ENCODE data around the gene ISOC2. TPM values are rescaled to one million over a fixed set of nuclear protein-coding genes. Genes with fewer than 3 reads are reported as not detected.
A peak's percentile ranks its signal among the peaks of the same experiment; 100 is the strongest.

Gene ISOC2
- total and polyA plus RNA-seq, 9 of the 15 experiments (the other 6 are each of a cell fraction or from before 2014, with no cell fraction given), result 1.2 to 229 (median 58.3) TPM

DNA sequence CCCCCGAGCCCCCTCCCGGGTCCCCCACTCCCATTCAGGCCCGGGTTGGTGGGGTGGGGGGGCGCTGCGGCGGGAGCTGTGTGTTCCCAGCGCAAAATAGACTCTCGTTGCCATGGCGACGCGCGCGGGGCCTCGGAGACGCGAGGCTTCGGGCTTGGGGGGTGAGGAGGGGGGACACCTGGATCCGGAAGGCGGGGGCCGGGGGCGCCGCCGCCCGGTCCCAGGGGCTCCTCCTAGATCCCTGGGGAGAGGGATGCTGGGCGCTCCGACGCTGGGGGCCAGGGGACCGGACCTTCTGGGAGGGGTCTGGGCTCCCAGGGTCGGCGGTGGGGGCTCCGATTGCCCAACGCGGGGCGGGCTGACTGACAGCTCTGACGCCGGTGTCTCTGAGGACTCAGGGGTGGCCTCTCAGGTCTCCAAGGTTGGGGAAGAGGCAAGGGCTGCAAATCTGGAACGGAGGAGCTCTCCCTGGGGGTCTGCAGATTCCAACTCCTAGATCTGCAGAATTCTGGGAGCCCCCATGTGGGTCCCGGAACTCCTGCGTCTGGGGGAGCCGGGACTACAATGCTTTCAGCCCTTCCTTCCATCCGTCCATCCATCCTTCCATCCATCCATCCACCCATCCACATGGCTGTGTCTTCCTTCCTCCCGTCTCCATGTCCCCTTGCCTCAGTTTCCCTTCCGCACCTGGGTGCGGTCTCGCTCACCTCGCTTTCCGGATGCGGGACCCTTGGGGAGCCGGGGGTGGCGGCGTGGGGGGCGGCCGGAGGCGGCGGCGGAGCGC, 9.3 kb downstream of the ISOC2 start (continued):
- TF ChIP-seq, protein P1, sequence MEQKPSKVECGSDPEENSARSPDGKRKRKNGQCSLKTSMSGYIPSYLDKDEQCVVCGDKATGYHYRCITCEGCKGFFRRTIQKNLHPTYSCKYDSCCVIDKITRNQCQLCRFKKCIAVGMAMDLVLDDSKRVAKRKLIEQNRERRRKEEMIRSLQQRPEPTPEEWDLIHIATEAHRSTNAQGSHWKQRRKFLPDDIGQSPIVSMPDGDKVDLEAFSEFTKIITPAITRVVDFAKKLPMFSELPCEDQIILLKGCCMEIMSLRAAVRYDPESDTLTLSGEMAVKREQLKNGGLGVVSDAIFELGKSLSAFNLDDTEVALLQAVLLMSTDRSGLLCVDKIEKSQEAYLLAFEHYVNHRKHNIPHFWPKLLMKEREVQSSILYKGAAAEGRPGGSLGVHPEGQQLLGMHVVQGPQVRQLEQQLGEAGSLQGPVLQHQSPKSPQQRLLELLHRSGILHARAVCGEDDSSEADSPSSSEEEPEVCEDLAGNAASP (IDR thresholded peaks at IDR 0.05), result no peak
- TF ChIP-seq, protein P2, sequence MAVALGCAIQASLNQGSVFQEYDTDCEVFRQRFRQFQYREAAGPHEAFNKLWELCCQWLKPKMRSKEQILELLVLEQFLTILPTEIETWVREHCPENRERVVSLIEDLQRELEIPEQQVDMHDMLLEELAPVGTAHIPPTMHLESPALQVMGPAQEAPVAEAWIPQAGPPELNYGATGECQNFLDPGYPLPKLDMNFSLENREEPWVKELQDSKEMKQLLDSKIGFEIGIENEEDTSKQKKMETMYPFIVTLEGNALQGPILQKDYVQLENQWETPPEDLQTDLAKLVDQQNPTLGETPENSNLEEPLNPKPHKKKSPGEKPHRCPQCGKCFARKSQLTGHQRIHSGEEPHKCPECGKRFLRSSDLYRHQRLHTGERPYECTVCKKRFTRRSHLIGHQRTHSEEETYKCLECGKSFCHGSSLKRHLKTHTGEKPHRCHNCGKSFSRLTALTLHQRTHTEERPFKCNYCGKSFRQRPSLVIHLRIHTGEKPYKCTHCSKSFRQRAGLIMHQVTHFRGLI (CRISPR knock-in tag; IDR thresholded peaks at IDR 0.05), result no peak
- no peak for TF ChIP-seq CBFA2T2 (conservative IDR thresholded peaks at IDR 0.05)

DNA sequence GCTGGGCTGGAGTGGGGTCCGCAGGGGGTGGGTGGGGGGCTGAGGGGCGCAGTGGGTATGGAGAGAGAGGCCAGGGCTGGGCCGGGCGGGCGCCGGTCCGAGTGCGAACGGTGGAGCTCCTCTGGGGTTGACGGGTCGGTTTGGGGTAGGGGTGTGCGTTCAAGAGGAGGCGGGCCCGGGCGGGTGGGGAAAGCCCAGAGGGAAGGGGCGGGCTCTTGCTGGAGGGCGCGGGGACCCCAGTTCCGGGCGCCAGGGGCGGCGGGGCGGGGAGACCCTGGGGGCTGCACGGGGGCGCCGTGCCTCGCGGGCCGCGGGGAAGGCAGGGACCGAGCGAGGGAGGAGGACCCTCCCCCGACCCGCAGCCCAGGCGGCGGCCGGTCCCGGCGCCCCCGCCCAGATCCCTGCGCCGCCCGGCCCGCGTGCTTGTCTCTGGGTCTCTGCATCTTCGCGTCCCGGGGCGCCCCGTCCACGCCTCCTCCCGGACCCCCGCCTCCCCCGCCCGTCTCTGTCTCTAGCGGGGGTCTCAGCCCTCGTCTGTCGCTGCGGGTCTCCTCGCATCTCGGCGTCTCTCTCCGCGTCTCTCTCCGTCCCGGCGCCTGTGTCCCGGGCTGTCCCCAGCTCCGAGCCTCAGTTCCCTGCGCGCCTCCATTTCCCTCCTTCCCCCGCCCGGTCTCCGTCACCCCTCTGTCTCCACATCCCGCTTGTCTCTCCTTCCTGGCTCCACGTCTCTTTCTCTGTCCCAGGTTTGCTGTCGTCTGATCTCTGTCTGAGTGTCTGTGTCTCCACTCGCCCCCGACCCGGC, 10.1 kb downstream of the ISOC2 start:
- DNase-seq (ENCODE audit: extremely low read depth in 1 of 4, low spot score in 3 of 4) (peak in 3 of 4 experiments; percentile 28 to 48 (median 44)), FAIRE-seq (no peak), ATAC-seq (no peak)
- Histone ChIP-seq H3K4me3 (no peak overlapping the region; the same call in 1 of the 2 replicates), H3K79me2 (ENCODE audit: control insufficient read depth, insufficient read depth, low read length) (no peaks in the 10 kb centered on the region), H3K27ac (ENCODE audit: extremely low read depth, low read depth, low read length) (no peak overlapping the region), H2AFZ (ENCODE audit: low read depth, low read length) (0 out of 2 replicates have a peak overlapping the region, but pooled peaks have one; percentile 51), H3K9ac (ENCODE audit: insufficient read depth in 1 of 2, low read depth in 2 of 2, low read length in 2 of 2) (peak overlapping the region in 1 of 2 experiments; percentile 88; a peak in 2 of 4 replicates), H3K4me2 (ENCODE audit: insufficient read depth, low read length) (peak overlapping the region; percentile 32; the same call in 1 of the 2 replicates), H3K4me1 (replicated peaks in 1 of 2; ENCODE audit: control insufficient read depth in 2 of 2, insufficient read depth in 2 of 2, low read length in 2 of 2) (peaks cover 3 to 73% of the 10 kb centered on the region in 2 experiments), H3K27me3 (ENCODE audit: control insufficient read depth in 2 of 2, insufficient read depth in 2 of 2, low read length in 2 of 2) (peaks cover 0 to 18% of the 10 kb centered on the region in 2 experiments; a peak in 4 of 5 replicates), H3K9me1 (ENCODE audit: control insufficient read depth, insufficient read depth, low read length) (no peaks in the 10 kb centered on the region), H4K20me1 (replicated peaks; ENCODE audit: control insufficient read depth, insufficient read depth, low read length) (no peaks in the 10 kb centered on the region; the same call in 1 of the 2 replicates), H3K9me3 (replicated peaks; ENCODE audit: control insufficient read depth, insufficient read depth, low read depth, low read length) (no peaks in the 10 kb centered on the region), H3K36me3 (ENCODE audit: control insufficient read depth, insufficient read depth, low read length) (peaks cover 22% of the 10 kb centered on the region; the same call in 2 of the 3 replicates)
- intact Hi-C loops (cut with micrococcal nuclease) (loop anchor here (5.0 kb wide), 1 partner anchor 64 kb away; the partner anchor contains the start of gene RPL28), in situ Hi-C loops (cut with MboI) (no loop called here)
- ChIA-PET POLR2A (interaction anchor here (0.6 kb wide), 1 partner anchor 361 kb away, joined by 3 read pairs; no protein-coding TSS in a partner anchor), CTCF (ENCODE audit: low intra/inter-chr PET ratio) (no interaction called here)
- 2% methylated on average over 12 of the region's 80 CpGs for WGBS (ENCODE audit: insufficient coverage, low coverage, missing lambda C conversion rate)
- BruUV-seq (replicated peaks), result no TSS peak
- TF ChIP-seq, protein P3, sequence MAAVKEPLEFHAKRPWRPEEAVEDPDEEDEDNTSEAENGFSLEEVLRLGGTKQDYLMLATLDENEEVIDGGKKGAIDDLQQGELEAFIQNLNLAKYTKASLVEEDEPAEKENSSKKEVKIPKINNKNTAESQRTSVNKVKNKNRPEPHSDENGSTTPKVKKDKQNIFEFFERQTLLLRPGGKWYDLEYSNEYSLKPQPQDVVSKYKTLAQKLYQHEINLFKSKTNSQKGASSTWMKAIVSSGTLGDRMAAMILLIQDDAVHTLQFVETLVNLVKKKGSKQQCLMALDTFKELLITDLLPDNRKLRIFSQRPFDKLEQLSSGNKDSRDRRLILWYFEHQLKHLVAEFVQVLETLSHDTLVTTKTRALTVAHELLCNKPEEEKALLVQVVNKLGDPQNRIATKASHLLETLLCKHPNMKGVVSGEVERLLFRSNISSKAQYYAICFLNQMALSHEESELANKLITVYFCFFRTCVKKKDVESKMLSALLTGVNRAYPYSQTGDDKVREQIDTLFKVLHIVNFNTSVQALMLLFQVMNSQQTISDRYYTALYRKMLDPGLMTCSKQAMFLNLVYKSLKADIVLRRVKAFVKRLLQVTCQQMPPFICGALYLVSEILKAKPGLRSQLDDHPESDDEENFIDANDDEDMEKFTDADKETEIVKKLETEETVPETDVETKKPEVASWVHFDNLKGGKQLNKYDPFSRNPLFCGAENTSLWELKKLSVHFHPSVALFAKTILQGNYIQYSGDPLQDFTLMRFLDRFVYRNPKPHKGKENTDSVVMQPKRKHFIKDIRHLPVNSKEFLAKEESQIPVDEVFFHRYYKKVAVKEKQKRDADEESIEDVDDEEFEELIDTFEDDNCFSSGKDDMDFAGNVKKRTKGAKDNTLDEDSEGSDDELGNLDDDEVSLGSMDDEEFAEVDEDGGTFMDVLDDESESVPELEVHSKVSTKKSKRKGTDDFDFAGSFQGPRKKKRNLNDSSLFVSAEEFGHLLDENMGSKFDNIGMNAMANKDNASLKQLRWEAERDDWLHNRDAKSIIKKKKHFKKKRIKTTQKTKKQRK (IDR thresholded peaks at IDR 0.05; ENCODE audit: borderline replicate concordance, low read depth, low read length), result no peak
- TF ChIP-seq, protein P4, sequence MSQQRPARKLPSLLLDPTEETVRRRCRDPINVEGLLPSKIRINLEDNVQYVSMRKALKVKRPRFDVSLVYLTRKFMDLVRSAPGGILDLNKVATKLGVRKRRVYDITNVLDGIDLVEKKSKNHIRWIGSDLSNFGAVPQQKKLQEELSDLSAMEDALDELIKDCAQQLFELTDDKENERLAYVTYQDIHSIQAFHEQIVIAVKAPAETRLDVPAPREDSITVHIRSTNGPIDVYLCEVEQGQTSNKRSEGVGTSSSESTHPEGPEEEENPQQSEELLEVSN (IDR thresholded peaks at IDR 0.05; ENCODE audit: borderline replicate concordance in 1 of 2, extremely low read depth in 1 of 2, insufficient read depth in 1 of 2, insufficient read length in 1 of 2, low read depth in 1 of 2, low read length in 1 of 2, poor library complexity in 1 of 2, severe bottlenecking in 1 of 2), result peak in 1 of 2 experiments; percentile 31
- TF ChIP-seq POLR2G (IDR thresholded peaks at IDR 0.05; ENCODE audit: low read depth, low read length) (peak; percentile 47), POLR2AphosphoS2 (IDR thresholded peaks at IDR 0.05; ENCODE audit: low read length) (no peak), ZBTB7A (IDR thresholded peaks at IDR 0.05; ENCODE audit: borderline replicate concordance, control insufficient read depth, low read depth, low read length) (peak; percentile 60; the same call in 1 of the 2 replicates)
